HL-60 (cell line): ENCODE measurements around the gene PHC2.

Experiments used
- CTCF ChIP-seq: IDR thresholded peaks from one replicate; pipeline ENCODE4 v1.5.1; 2011; ENCODE audit warnings: low read length, control low read depth, inconsistent platforms; ENCODE audit not compliant: insufficient read depth
- GABPA ChIP-seq: IDR thresholded peaks from 2 replicates; pipeline ENCODE4 v1.6.1; 2012; ENCODE audit warnings: low read depth
- POLR2AphosphoS5 ChIP-seq: IDR thresholded peaks from 2 replicates; pipeline ENCODE4 v1.6.1; 2012; ENCODE audit warnings: low read depth
- SPI1 ChIP-seq: IDR thresholded peaks from 2 replicates; pipeline ENCODE4 v1.6.1; 2012; ENCODE audit warnings: low read depth, mild to moderate bottlenecking, borderline replicate concordance

GRCh38 chr1:33306653-33307493, 124.0 kb downstream of the PHC2 start:
- no peak for TF ChIP-seq CTCF
- no peak for TF ChIP-seq POLR2AphosphoS5
- TF ChIP-seq SPI1, result no peak
- no peak for TF ChIP-seq GABPA
